Esophagus squamous epithelium (tissue), 5 donors: Measurements from ENCODE around the gene FOXK2. TPM values are rescaled to one million over a fixed set of nuclear protein-coding genes. Genes with fewer than 3 reads are reported as not detected.
A peak's percentile ranks its signal among the peaks of the same experiment; 100 is the strongest.

ENCODE experiments used
- DNase-seq: peaks from one replicate; lab custom pipeline; 2025; lab: John Stamatoyannopoulos, UW
- H3K27ac ChIP-seq, 4 donors: fragments of 200-600 bp; sonication (generic); one replicate each; pipeline ENCODE4 v1.5.1; 2016 to 2019; ENCODE audit warnings: mild to moderate bottlenecking in 1 of 4
- H3K27me3 ChIP-seq, 4 donors: fragments of 200-600 bp; sonication (generic); 1 replicate in 3 of 4; 2 replicates in 1 of 4; pipeline versions ENCODE4 v1.5.1 to v1.6.0; 2017 to 2021; ENCODE audit warnings: antibody characterized with exemption in 1 of 4
- H3K36me3 ChIP-seq, 3 donors: fragments of 200-600 bp; sonication (generic); one replicate each; pipeline ENCODE4 v1.5.1; 2016 to 2019
- H3K4me1 ChIP-seq, 3 donors: fragments of 200-600 bp; sonication (generic); one replicate each; pipeline ENCODE4 v1.5.1; 2017 to 2019
- H3K4me3 ChIP-seq, 4 donors: fragments of 200-600 bp; sonication (generic); 1 replicate in 3 of 4; 2 replicates in 1 of 4; pipeline ENCODE4 v1.5.1; 2016 to 2019; ENCODE audit warnings: mild to moderate bottlenecking in 2 of 4, moderate library complexity in 1 of 4
- H3K9me3 ChIP-seq, 3 donors: fragments of 200-600 bp; sonication (generic); one replicate each; pipeline ENCODE4 v1.5.1; 2016 to 2019
- CTCF ChIP-seq, 6 experiments: fragments of 450-650 bp in 4 of 6; fragments of 200-600 bp in 2 of 6; sonication (generic) in 2 of 6; IDR thresholded peaks; one replicate each; pipeline ENCODE4 v1.5.1; 2016 to 2019; ENCODE audit warnings: antibody characterized with exemption in 6 of 6, mild to moderate bottlenecking in 4 of 6, moderate library complexity in 4 of 6
- POLR2A ChIP-seq, 4 donors: fragments of 450-650 bp; IDR thresholded peaks; one replicate each; pipeline ENCODE4 v1.6.1; 2017; ENCODE audit warnings: antibody characterized with exemption in 4 of 4, mild to moderate bottlenecking in 4 of 4, moderate library complexity in 3 of 4
- WGBS, 2 donors: methylation state at CpG; one replicate each; pipeline ENCODE4 v1.1.5; 2018; 5-methylcytosine and 5-hydroxymethylcytosine counted together
- intact Hi-C: fragments of 100-400 bp; cut with DNase I; formaldehyde crosslinking; loops from one replicate; pipeline ENCODE4 v1.15.0; 2022
- total RNA-seq, 4 donors: library from RNA; depleted of rRNA; stranded (reverse); fragments of >200 nt; gene quantifications; one replicate each; pipeline ENCODE4 v1.1.0, GENCODE V29; 2016
- donor health status: DM: yes; HTN: yes; CAD: no.

FOXK2 gene
- total RNA-seq, 4 donors from 2014 or later, result 26.3 to 38.2 (median 34.5) TPM

GRCh38 chr17:82595893-82596292 lies 76.4 kb downstream of the FOXK2 start:
- intact Hi-C loops, result loop anchor here (10.0 kb wide), 1 partner anchor 159 kb away; the partner anchor contains the start of gene TBCD
- H3K4me1 ChIP-seq, result peaks cover 28 to 45% (median 40%) of the 10 kb centered on the region in 3 donors
- H3K36me3 ChIP-seq, result peaks cover 0 to 59% (median 30%) of the 10 kb centered on the region in 3 donors
- TF ChIP-seq CTCF (IDR thresholded peaks at IDR 0.05) (no peak), POLR2A (IDR thresholded peaks at IDR 0.05) (no peak)
- H3K9me3 ChIP-seq, result no peaks in the 10 kb centered on the region
- WGBS, 2 donors, result 84 to 92% methylated on average over 13 to 14 of the region's 21 CpGs
- no peak overlapping the region for H3K4me3 ChIP-seq
- DNase-seq, result no peak
- no peak overlapping the region for H3K27ac ChIP-seq
- H3K27me3 ChIP-seq, result no peaks in the 10 kb centered on the region

- Histone ChIP-seq H3K4me1 (peaks cover 24 to 41% (median 36%) of the 10 kb centered on the region in 3 donors), H3K27me3 (no peaks in the 10 kb centered on the region), H3K27ac (no peak overlapping the region), H3K36me3 (peaks cover 0 to 63% (median 34%) of the 10 kb centered on the region in 3 donors), H3K9me3 (no peaks in the 10 kb centered on the region), H3K4me3 (no peak overlapping the region)
- intact Hi-C loops, result loop anchor here (10.0 kb wide), 1 partner anchor 159 kb away; the partner anchor contains the start of gene TBCD
- TF ChIP-seq POLR2A (IDR thresholded peaks at IDR 0.05), result no peak
- TF ChIP-seq CTCF (IDR thresholded peaks at IDR 0.05), result no peak
- no peak for DNase-seq
- 71 to 89% methylated on average over 3 to 15 of the region's 16 CpGs for WGBS, 2 donors
Observed at GRCh38 chr17:82596296-82596695, 76.8 kb downstream of the FOXK2 start.

GRCh38 chr17:82596837-82597672 lies 77.5 kb downstream of the FOXK2 start:
- Histone ChIP-seq H3K9me3 (no peaks in the 10 kb centered on the region), H3K27ac (no peak overlapping the region), H3K27me3 (no peaks in the 10 kb centered on the region), H3K4me1 (peaks cover 16 to 34% (median 28%) of the 10 kb centered on the region in 3 donors), H3K4me3 (no peak overlapping the region), H3K36me3 (peaks cover 0 to 71% (median 41%) of the 10 kb centered on the region in 3 donors)
- 89 to 90% methylated on average over 11 to 22 of the region's 33 CpGs for WGBS, 2 donors
- TF ChIP-seq CTCF (IDR thresholded peaks at IDR 0.05) (no peak), POLR2A (IDR thresholded peaks at IDR 0.05) (no peak)
- intact Hi-C loops, result loop anchor here (10.0 kb wide), 1 partner anchor 158 kb away; the partner anchor contains the start of gene TBCD
- no peak for DNase-seq

GRCh38 chr17:82598256-82599119 lies 79.0 kb downstream of the FOXK2 start:
- H3K9me3 ChIP-seq, result no peaks in the 10 kb centered on the region
- H3K4me1 ChIP-seq, result peaks cover 6 to 34% (median 21%) of the 10 kb centered on the region in 3 donors
- intact Hi-C loops, result loop anchor here (10.0 kb wide), 1 partner anchor 156 kb away; the partner anchor contains the start of gene TBCD
- TF ChIP-seq POLR2A (IDR thresholded peaks at IDR 0.05), result no peak
- TF ChIP-seq CTCF (IDR thresholded peaks at IDR 0.05), result no peak
- no peaks in the 10 kb centered on the region for H3K27me3 ChIP-seq
- 77% methylated on average over 10 to 13 of the region's 23 CpGs for WGBS, 2 donors
- H3K27ac ChIP-seq, result peak overlapping the region in 3 of 4 donors; percentile 13 to 44 (median 29)
- no peak overlapping the region for H3K4me3 ChIP-seq
- DNase-seq, result no peak
- H3K36me3 ChIP-seq, result peaks cover 5 to 85% (median 56%) of the 10 kb centered on the region in 3 donors
